NCI-H524 treated with DMSO at 0.1 percent for 48 hours (cell line): ENCODE results near the gene GEMIN7.

ENCODE experiments used
- DNase-seq: peaks from one replicate; lab custom pipeline; 2025; lab: John Stamatoyannopoulos, UW

Gene GEMIN7

GRCh38 chr19:45090034-45090433, 11.0 kb downstream of the GEMIN7 start:
- DNase-seq = no peak

- DNase-seq = no peak
These were observed 11.5 kb downstream of the GEMIN7 start for GRCh38 chr19:45090606-45091005.

GRCh38 chr19:45091031-45091923, 12.2 kb downstream of the GEMIN7 start:
- DNase-seq = peak; percentile 86

DNA sequence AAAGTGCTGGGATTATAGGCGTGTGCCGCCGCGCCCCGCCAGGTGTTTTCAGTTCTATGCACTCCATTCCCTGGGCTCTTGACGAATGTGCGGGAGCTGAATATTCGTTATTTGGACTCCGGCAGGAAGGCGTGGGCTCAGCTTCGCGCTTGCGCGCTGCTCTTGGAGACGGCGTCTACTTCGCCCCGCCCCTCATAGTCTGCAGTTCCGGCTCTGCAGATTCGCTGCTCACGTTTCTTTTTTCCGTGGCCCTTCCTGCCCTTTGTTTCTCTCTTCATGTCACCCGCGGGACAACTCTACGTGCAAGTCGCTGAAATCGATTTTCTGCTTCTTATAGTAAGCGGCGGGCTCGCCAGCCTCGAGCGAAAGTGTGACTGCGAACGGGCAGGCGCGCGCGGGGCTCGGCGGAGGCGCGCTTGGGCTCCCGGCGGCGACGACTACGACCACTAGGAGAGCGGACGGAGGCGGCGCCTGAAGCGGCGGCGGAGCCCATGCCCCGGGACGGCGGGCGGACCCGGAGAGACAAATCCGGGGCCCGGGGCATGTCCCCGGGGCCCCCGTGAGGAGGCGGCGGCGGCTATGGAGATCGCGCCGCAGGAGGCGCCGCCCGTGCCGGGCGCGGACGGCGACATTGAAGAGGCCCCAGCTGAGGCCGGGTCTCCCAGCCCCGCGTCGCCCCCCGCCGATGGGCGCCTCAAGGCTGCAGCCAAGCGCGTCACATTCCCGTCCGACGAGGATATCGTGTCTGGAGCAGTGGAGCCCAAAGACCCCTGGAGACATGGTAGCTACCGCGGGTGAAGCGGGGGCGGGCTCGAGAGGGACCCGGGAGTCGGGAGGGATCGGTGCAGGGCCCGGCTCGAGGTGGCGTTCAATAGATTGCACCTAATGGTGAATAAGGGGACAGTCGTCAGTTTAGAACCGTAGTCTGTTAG, 14.0 kb downstream of the GEMIN7 start, which contains the start of gene PPP1R37:
Gene PPP1R37 (plus strand): TSS at position 433 of the 932 bp plus-strand sequence. CDS start 147 bp downstream, at position 580.
- DNase-seq = peak; percentile 62

- DNase-seq = no peak
These were observed 15.1 kb downstream of the GEMIN7 start for GRCh38 chr19:45094137-45094536.

- DNase-seq = no peak
These were observed 15.6 kb downstream of the GEMIN7 start for GRCh38 chr19:45094707-45095106.

DNA sequence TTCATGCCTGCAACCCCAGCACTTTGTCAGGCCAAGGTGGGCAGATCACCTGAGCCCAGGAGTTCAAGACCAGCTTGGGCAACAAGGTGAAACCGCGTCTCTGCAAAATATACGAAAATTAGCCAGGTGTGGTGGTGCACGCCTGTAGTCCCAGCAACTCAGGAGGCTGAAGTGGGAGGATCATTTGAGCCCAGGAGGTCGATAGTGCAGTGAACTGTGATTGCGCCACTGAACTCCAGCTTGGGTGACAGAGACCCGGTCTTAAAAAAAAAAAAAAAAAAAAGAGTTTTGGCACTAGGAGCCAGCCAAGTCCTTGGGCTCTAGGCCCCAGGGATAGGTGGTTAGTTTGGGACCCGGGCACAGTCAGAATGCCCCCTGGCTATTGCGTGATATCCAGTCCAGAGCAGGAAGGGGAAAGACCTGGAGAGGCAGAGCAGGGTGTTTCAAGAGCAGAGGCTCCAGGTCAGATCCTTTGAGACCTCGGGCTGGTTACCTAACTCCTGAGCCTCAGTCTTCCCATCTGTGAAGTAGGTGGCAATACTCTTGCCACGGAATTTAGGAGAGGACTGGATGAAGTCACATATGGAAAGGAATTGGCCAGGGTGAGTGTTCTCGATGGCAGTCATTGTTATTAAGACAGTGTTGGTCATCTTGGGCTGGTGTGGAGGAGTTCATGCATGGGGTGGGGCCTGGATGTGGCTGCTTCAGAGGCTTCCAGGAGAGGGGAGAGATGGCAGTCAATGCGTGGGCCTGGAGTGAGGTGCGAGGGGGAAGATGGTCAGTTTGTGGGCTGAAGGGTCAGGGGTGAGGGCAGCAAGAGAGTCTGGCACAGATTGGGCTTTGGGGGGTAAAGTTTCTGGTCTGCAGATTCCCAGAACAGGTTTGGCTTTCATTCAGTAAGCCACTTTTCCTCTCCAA, 16.7 kb downstream of the GEMIN7 start:
- no peak for DNase-seq

GRCh38 chr19:45096700-45097099, 17.6 kb downstream of the GEMIN7 start:
- DNase-seq = no peak

DNA sequence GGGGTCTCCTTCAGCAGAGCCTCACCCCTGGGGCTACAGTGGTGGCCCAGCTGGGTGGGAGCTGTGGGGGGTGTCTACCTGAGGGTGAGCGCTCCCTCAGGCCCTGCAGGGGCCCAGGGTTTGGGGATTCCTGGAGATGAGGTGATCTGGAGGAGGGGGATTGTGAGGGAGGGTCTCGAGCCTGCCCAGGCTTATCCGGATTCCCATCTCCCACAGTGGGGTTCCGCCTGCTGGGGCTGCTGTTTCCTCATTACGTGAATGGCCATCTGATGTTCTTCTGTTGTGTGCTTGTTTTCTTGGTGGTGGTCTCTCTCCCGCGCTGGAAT, 18.4 kb downstream of the GEMIN7 start:
- no peak for DNase-seq

DNA sequence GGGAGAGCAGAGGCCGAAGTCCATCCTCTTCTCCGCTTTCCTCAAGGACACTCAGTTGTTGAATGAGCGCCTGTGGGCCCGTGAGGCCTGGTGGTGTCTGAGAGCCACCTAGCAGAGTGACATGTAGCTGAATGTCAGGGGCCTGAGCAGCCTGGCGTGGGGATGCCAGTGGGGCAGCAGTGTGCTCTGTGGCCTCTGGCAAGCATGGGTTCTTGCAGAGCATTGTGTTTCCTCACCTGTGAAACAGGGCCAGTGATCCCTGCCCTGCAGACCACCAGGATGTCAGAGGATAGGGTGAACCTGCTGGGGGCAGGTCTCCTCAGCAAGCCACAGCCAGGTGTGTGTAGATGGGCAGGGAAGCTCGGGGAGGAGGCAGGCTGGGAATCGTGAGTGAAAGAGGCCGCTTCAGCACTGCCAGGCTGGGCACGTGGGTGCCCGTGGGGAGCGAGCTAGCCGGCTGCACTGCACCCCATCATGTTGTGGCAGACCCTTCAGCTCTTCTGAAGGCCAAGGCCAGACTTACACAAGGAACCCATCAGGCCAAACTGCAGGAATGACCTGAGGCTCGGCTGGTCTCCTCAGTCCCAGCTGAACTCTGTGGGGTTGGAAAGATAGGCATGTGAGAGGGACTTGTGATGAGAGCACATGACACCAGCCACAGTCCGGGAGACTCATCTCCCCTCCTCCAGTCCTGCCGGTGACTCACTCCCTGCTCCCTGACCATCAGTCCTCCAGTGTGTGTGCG, 18.9 kb downstream of the GEMIN7 start:
- DNase-seq = no peak

DNA sequence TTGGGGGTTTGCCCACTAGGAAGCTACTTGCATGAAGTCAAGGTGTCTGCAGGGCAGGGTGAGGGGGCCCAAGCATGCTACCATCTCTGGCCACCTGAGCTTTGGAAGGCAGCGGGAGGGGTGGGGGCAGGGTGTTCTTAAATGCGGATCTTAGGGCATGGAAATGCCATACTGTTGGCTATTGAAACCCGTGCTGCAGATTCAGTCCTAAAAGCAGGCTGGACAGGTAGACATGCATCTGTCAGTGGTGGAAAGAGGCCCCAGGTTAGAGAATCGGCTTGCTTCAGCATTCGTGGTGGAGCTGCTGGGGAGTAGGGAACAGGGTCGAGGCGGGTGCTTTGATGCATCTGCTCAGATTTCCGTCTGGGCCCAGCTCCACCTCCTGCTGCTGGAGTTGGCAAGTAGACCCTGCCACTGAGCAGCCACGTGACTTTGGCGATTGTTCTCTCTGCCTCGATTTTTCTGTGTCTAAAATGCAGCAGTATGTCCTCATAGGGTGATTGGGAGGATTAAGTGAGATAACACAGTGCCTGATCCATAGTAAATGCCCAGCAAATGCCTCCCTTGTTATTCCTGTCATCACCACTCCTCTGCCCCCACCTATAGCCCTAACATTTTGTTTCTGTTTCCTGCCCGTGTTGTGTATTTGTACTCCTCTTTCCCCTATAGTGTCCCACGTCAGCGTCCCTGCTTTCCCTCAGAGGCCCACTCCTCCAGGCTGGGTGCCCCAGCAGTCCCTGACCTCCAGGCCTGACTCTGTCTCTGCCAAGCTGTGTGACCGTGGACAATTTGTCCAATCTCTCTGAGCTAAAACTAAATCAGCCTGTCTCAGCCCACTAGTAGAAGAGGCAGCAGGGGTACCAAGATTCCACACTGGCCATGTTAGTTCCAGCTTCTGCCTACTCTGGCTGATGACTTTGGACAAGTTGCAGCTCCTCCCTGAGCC, 19.7 kb downstream of the GEMIN7 start:
- no peak for DNase-seq

GRCh38 chr19:45099467-45100191, 20.6 kb downstream of the GEMIN7 start:
- DNase-seq = no peak

DNA sequence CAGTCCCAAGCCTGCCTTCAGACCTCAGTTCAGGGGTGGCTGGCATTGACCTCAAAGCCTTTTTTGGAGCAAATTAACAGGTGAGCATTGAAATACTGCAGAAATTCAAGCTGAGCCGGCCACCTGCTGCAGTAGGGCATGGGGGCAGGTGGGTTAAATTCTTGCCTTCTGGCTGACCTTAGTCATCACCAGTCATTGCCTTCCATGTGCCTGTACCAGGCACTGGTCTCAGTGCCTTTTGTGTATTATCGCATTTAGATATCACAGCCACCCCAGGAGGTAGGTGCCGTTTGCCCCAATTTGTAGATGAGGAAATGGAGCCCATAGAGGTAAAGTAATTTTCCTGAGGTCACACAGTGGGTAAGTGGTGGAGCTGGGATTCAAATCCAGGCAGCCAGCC, 21.1 kb downstream of the GEMIN7 start:
- DNase-seq = no peak

DNA sequence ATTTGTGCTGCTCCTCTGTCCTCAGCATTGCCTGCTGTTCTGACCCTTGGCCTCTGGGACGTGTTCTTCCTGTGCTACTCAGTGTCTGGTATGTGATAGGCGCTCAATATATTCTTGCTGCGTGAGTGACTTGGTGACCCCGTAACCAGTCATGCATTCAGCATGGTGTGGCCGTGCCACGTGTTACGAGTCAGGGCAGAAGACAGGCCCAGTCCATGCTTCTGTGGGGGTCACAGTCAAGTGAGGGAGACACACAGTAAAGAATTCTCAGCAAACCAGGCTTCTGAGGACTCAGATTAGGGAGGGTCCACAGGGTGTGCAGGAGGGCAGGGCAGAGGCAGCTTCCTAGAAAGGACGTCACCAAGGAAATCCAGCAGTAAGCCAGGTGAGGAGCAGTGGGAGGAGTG, 21.8 kb downstream of the GEMIN7 start:
- DNase-seq = no peak

- no peak for DNase-seq
These were observed 22.7 kb downstream of the GEMIN7 start for GRCh38 chr19:45101806-45102205.

- no peak for DNase-seq
These were observed 23.4 kb downstream of the GEMIN7 start for GRCh38 chr19:45102481-45102880.

- DNase-seq = no peak
These were observed 24.1 kb downstream of the GEMIN7 start for GRCh38 chr19:45103156-45103507.

- peak; percentile 53 for DNase-seq
These were observed 24.7 kb downstream of the GEMIN7 start for GRCh38 chr19:45103508-45104319.
